Endothelial cell (in vitro differentiated cells): ENCODE measurements around the gene KLC3. TPM values are rescaled to one million over a fixed set of nuclear protein-coding genes. Genes with fewer than 3 reads are reported as not detected.
A peak's percentile ranks its signal among the peaks of the same experiment; 100 is the strongest.

Source experiments
- DNase-seq: peaks from one replicate; pipeline ENCODE4 v3.0.0; 2021; ENCODE audit warnings: low spot score
- H3K27ac Mint-ChIP-seq: one replicate; pipeline ENCODE4 v1.8.0; 2021; ENCODE audit warnings: mixed read lengths, inconsistent platforms; ENCODE audit not compliant: unreplicated experiment
- H3K27me3 Mint-ChIP-seq: one replicate; pipeline ENCODE4 v1.8.0; 2021; ENCODE audit warnings: mild to moderate bottlenecking, moderate library complexity, mixed read lengths, inconsistent platforms; ENCODE audit not compliant: unreplicated experiment
- H3K36me3 Mint-ChIP-seq: one replicate; pipeline ENCODE4 v1.8.0; 2021; ENCODE audit warnings: mild to moderate bottlenecking, low read depth, mixed read lengths, inconsistent platforms; ENCODE audit not compliant: unreplicated experiment
- H3K4me1 Mint-ChIP-seq: one replicate; pipeline ENCODE4 v1.8.0; 2021; ENCODE audit warnings: mild to moderate bottlenecking, mixed read lengths, inconsistent platforms; ENCODE audit not compliant: unreplicated experiment
- H3K4me3 Mint-ChIP-seq: one replicate; pipeline ENCODE4 v1.8.0; 2021; ENCODE audit warnings: mild to moderate bottlenecking, mixed read lengths, inconsistent platforms; ENCODE audit not compliant: unreplicated experiment
- H3K9me3 Mint-ChIP-seq: one replicate; pipeline ENCODE4 v1.8.0; 2021; ENCODE audit warnings: mixed read lengths, inconsistent platforms; ENCODE audit not compliant: unreplicated experiment
- CTCF ChIP-seq: fragments of 200-600 bp; sonication (generic); IDR thresholded peaks from one replicate; pipeline ENCODE4 v1.5.0; 2021; ENCODE audit warnings: antibody characterized with exemption; ENCODE audit not compliant: unreplicated experiment
- total RNA-seq: library from RNA; stranded (reverse); fragmentation: NEBNext Ultra II Directional; extraction: Animal tissue kit (Norgen Biotek cat#: 25700); gene quantifications from one replicate; pipeline ENCODE4 v1.2.1, GENCODE V29; 2021; ENCODE audit not compliant: unreplicated experiment

KLC3 gene
- total RNA-seq, 1 donor from 2014 or later: 0.44 TPM

- Mint-ChIP-seq H3K4me1 (no peaks in the 10 kb centered on the region), H3K27me3 (peaks cover 14% of the 10 kb centered on the region), H3K4me3 (no peak overlapping the region), H3K9me3 (no peaks in the 10 kb centered on the region), H3K36me3 (peaks cover 10% of the 10 kb centered on the region), H3K27ac (no peak overlapping the region)
- DNase-seq: no peak
- TF ChIP-seq CTCF: no peak
Observed at GRCh38 chr19:45345506-45345860, 4.9 kb downstream of the KLC3 start.

GRCh38 chr19:45346449-45346848, 5.9 kb downstream of the KLC3 start:
- Mint-ChIP-seq H3K9me3 (no peaks in the 10 kb centered on the region), H3K36me3 (peaks cover 16% of the 10 kb centered on the region), H3K4me3 (no peak overlapping the region), H3K27me3 (peaks cover 17% of the 10 kb centered on the region), H3K27ac (no peak overlapping the region), H3K4me1 (no peaks in the 10 kb centered on the region)
- no peak for TF ChIP-seq CTCF
- no peak for DNase-seq

GRCh38 chr19:45347570-45348366, 7.2 kb downstream of the KLC3 start:
- peaks cover 19% of the 10 kb centered on the region for H3K36me3 Mint-ChIP-seq
- no peak overlapping the region for H3K4me3 Mint-ChIP-seq
- no peak overlapping the region for H3K27ac Mint-ChIP-seq
- DNase-seq: no peak
- no peak for TF ChIP-seq CTCF
- no peaks in the 10 kb centered on the region for H3K9me3 Mint-ChIP-seq
- H3K4me1 Mint-ChIP-seq: no peaks in the 10 kb centered on the region
- H3K27me3 Mint-ChIP-seq: peaks cover 17% of the 10 kb centered on the region

GRCh38 chr19:45348367-45349125, 8.0 kb downstream of the KLC3 start:
- H3K27me3 Mint-ChIP-seq: peaks cover 17% of the 10 kb centered on the region
- no peaks in the 10 kb centered on the region for H3K4me1 Mint-ChIP-seq
- H3K36me3 Mint-ChIP-seq: peaks cover 23% of the 10 kb centered on the region
- H3K4me3 Mint-ChIP-seq: peak overlapping the region; percentile 65
- no peak for DNase-seq
- no peaks in the 10 kb centered on the region for H3K9me3 Mint-ChIP-seq
- no peak for TF ChIP-seq CTCF
- no peak overlapping the region for H3K27ac Mint-ChIP-seq

- peaks cover 28% of the 10 kb centered on the region for H3K36me3 Mint-ChIP-seq
- H3K27me3 Mint-ChIP-seq: peaks cover 14% of the 10 kb centered on the region
- H3K9me3 Mint-ChIP-seq: no peaks in the 10 kb centered on the region
- H3K4me1 Mint-ChIP-seq: no peaks in the 10 kb centered on the region
- no peak overlapping the region for H3K27ac Mint-ChIP-seq
- TF ChIP-seq CTCF: no peak
- H3K4me3 Mint-ChIP-seq: peak overlapping the region; percentile 65
- DNase-seq: no peak
Observed at GRCh38 chr19:45349126-45349415, 8.5 kb downstream of the KLC3 start.
